ENCODE results near the gene EPB41L3.
A peak's percentile ranks its signal among the peaks of the same experiment; 100 is the strongest.

EPB41L3 gene

GRCh38 chr18:5449858-5450509, 93.8 kb downstream of the EPB41L3 start:
- DNase-seq = no peak

GRCh38 chr18:5447442-5447841, 96.4 kb downstream of the EPB41L3 start:
- no peak for DNase-seq

GRCh38 chr18:5444847-5445246, 99.0 kb downstream of the EPB41L3 start:
- DNase-seq = no peak

GRCh38 chr18:5444269-5444668, 99.5 kb downstream of the EPB41L3 start:
- DNase-seq = peak; percentile 27

- no peak for DNase-seq
These were observed 103.7 kb downstream of the EPB41L3 start for GRCh38 chr18:5439986-5440696.

- DNase-seq = no peak
These were observed 109.4 kb downstream of the EPB41L3 start for GRCh38 chr18:5434425-5434824.

- no peak for DNase-seq
These were observed 111.8 kb downstream of the EPB41L3 start for GRCh38 chr18:5431836-5432575.

- no peak for DNase-seq
These were observed 113.7 kb downstream of the EPB41L3 start for GRCh38 chr18:5430131-5430530.

- DNase-seq = no peak
These were observed 114.1 kb downstream of the EPB41L3 start for GRCh38 chr18:5429681-5430080.

- no peak for DNase-seq
These were observed 118.1 kb downstream of the EPB41L3 start for GRCh38 chr18:5425721-5426120.

GRCh38 chr18:5424903-5425664, 118.7 kb downstream of the EPB41L3 start:
- DNase-seq = peak; percentile 40

GRCh38 chr18:5422626-5423025, 121.2 kb downstream of the EPB41L3 start:
- no peak for DNase-seq

GRCh38 chr18:5421981-5422380, 121.8 kb downstream of the EPB41L3 start:
- DNase-seq = no peak

GRCh38 chr18:5420906-5421305, 122.9 kb downstream of the EPB41L3 start:
- DNase-seq = no peak

GRCh38 chr18:5419601-5420000, 124.2 kb downstream of the EPB41L3 start:
- DNase-seq = no peak

GRCh38 chr18:5419030-5419429, 124.8 kb downstream of the EPB41L3 start:
- DNase-seq = no peak

GRCh38 chr18:5417342-5417741, 126.5 kb downstream of the EPB41L3 start:
- peak; percentile 13 for DNase-seq

GRCh38 chr18:5416112-5416511, 127.7 kb downstream of the EPB41L3 start:
- DNase-seq = no peak

- DNase-seq = no peak
These were observed 128.1 kb downstream of the EPB41L3 start for GRCh38 chr18:5415665-5416064.

- no peak for DNase-seq
These were observed 128.8 kb downstream of the EPB41L3 start for GRCh38 chr18:5415031-5415430.

GRCh38 chr18:5414546-5414945, 129.3 kb downstream of the EPB41L3 start:
- DNase-seq = no peak

GRCh38 chr18:5413447-5413846, 130.3 kb downstream of the EPB41L3 start:
- DNase-seq = no peak

- no peak for DNase-seq
These were observed 133.2 kb downstream of the EPB41L3 start for GRCh38 chr18:5410582-5410981.

Measured in fibroblast of skin of abdomen (primary cell).